HEK293 (cell line): ENCODE results near the gene CDCA3.

Source experiments
- CTCF ChIA-PET: fragments of 350-600 bp; formaldehyde crosslinking; extraction: SDS; loops from one replicate; lab custom pipeline; 2021; ENCODE audit warnings: antibody characterized with exemption; lab: Yijun Ruan, JAX
- POLR2A ChIA-PET: fragments of 300-600 bp; formaldehyde crosslinking; extraction: SDS; loops from one replicate; lab custom pipeline; 2020; ENCODE audit warnings: antibody characterized with exemption, inconsistent platforms; lab: Yijun Ruan, JAX
- H3K27ac ChIP-seq: fragments of 200-500 bp; sonication (Bioruptor generic); 2 replicates; pipeline ENCODE4 v1.5.1; 2014; ENCODE audit warnings: low read depth, low read length, control low read depth, inconsistent platforms; ENCODE audit errors: extremely low read depth
- H3K36me3 ChIP-seq, 2 experiments: fragments of 200-500 bp in 1 of 2; sonication (Bioruptor generic) in 1 of 2; 1 replicate in 1 of 2; 2 replicates in 1 of 2; pipeline ENCODE4 v1.5.1; 2014 to 2017; ENCODE audit warnings: inconsistent platforms in 2 of 2, low read length in 2 of 2; ENCODE audit not compliant: control insufficient read depth in 2 of 2, insufficient read depth in 1 of 2
- H3K4me1 ChIP-seq: fragments of 200-500 bp; sonication (Bioruptor generic); 2 replicates; pipeline ENCODE4 v1.5.1; 2014; ENCODE audit warnings: mild to moderate bottlenecking, low read length, inconsistent platforms; ENCODE audit not compliant: control insufficient read depth, insufficient read depth
- H3K4me3 ChIP-seq: 2 replicates; pipeline ENCODE4 v1.5.1; 2011; ENCODE audit warnings: low read depth, mild to moderate bottlenecking, control low read depth, low read length, moderate library complexity
- H3K9me3 ChIP-seq: fragments of 200-500 bp; sonication (Bioruptor generic); 2 replicates; pipeline ENCODE4 v1.5.1; 2014; ENCODE audit warnings: low read depth, low read length, inconsistent platforms; ENCODE audit not compliant: control insufficient read depth, insufficient read depth
- GLIS2 ChIP-seq: fragments of 450-650 bp; formaldehyde crosslinking; IDR thresholded peaks from 2 replicates; pipeline ENCODE4 v1.5.1; 2016; ENCODE audit warnings: missing biosample characterization, missing genetic modification characterization
- SP2 ChIP-seq: fragments of 450-650 bp; formaldehyde crosslinking; IDR thresholded peaks from 2 replicates; pipeline ENCODE4 v1.5.1; 2016; ENCODE audit warnings: missing biosample characterization, missing genetic modification characterization
- SP3 ChIP-seq: fragments of 450-650 bp; formaldehyde crosslinking; IDR thresholded peaks from 2 replicates; pipeline ENCODE4 v1.5.1; 2016; ENCODE audit warnings: missing biosample characterization, missing genetic modification characterization
- ZNF148 ChIP-seq: fragments of 450-650 bp; formaldehyde crosslinking; IDR thresholded peaks from 2 replicates; pipeline ENCODE4 v1.5.0; 2017; ENCODE audit warnings: missing biosample characterization, missing genetic modification characterization, borderline replicate concordance
- ZNF311 ChIP-seq: fragments of 450-650 bp; formaldehyde crosslinking; IDR thresholded peaks from 2 replicates; pipeline ENCODE4 v1.5.1; 2017; ENCODE audit warnings: missing biosample characterization, missing genetic modification characterization, borderline replicate concordance
- ZNF426 ChIP-seq: fragments of 450-650 bp; formaldehyde crosslinking; IDR thresholded peaks from 2 replicates; pipeline ENCODE4 v1.5.1; 2017; ENCODE audit warnings: missing biosample characterization, missing genetic modification characterization, mild to moderate bottlenecking, inconsistent platforms, moderate library complexity
- ZNF501 ChIP-seq: fragments of 450-650 bp; formaldehyde crosslinking; IDR thresholded peaks from 2 replicates; pipeline ENCODE4 v1.5.1; 2016; ENCODE audit warnings: missing biosample characterization, missing genetic modification characterization
- ZNF514 ChIP-seq: fragments of 450-650 bp; formaldehyde crosslinking; IDR thresholded peaks from 2 replicates; pipeline ENCODE4 v1.5.1; 2016; ENCODE audit warnings: missing biosample characterization, missing genetic modification characterization
- ZNF548 ChIP-seq: fragments of 450-650 bp; formaldehyde crosslinking; IDR thresholded peaks from 2 replicates; pipeline ENCODE4 v1.5.1; 2016; ENCODE audit warnings: missing biosample characterization, missing genetic modification characterization
- ZNF654 ChIP-seq: fragments of 450-650 bp; formaldehyde crosslinking; IDR thresholded peaks from 2 replicates; pipeline ENCODE4 v1.5.1; 2016; ENCODE audit warnings: low read depth, missing biosample characterization, missing genetic modification characterization
- ZNF664 ChIP-seq: fragments of 450-650 bp; formaldehyde crosslinking; IDR thresholded peaks from 2 replicates; pipeline ENCODE4 v1.5.1; 2016; ENCODE audit warnings: missing biosample characterization, missing genetic modification characterization
- ZNF785 ChIP-seq: fragments of 450-650 bp; formaldehyde crosslinking; IDR thresholded peaks from 2 replicates; pipeline ENCODE4 v1.5.1; 2016; ENCODE audit warnings: missing biosample characterization, missing genetic modification characterization
- TF ChIP-seq, protein P1 (sequence below): fragments of 450-650 bp; formaldehyde crosslinking; IDR thresholded peaks from 2 replicates; pipeline ENCODE4 v1.5.1; 2016; ENCODE audit warnings: missing biosample characterization, missing genetic modification characterization, borderline replicate concordance
- TF ChIP-seq, protein P2 (sequence below): fragments of 450-650 bp; formaldehyde crosslinking; IDR thresholded peaks from 2 replicates; pipeline ENCODE4; 2016; ENCODE audit warnings: missing biosample characterization, missing genetic modification characterization
- TF ChIP-seq, protein P3 (sequence below): fragments of 450-650 bp; formaldehyde crosslinking; IDR thresholded peaks from 2 replicates; pipeline ENCODE4 v1.5.1; 2016; ENCODE audit warnings: missing biosample characterization, missing genetic modification characterization, borderline replicate concordance

CDCA3 gene

DNA sequence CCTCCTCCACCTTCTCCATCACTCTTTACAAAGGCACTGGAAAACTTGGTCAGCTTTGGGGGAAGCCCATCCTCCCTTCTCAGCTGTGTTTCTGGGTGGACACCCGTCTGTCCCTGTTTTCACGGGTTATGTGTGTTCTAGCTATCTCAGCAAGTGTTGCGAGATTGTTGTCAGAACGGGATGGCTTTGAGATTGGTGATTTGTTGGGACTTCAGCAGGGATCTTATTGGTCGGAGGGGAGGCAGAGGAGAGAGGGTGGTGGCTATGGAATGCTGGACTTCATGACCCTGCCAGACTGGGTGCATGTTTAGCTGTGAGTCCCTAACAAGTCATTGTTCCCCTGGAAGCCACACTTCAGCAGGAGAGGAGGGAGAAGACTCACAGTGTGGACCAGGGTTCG lies 3.0 kb upstream of the CDCA3 start (continued):
- no peak for TF ChIP-seq ZNF148 (tag by site-specific recombination)
- TF ChIP-seq, protein P1, sequence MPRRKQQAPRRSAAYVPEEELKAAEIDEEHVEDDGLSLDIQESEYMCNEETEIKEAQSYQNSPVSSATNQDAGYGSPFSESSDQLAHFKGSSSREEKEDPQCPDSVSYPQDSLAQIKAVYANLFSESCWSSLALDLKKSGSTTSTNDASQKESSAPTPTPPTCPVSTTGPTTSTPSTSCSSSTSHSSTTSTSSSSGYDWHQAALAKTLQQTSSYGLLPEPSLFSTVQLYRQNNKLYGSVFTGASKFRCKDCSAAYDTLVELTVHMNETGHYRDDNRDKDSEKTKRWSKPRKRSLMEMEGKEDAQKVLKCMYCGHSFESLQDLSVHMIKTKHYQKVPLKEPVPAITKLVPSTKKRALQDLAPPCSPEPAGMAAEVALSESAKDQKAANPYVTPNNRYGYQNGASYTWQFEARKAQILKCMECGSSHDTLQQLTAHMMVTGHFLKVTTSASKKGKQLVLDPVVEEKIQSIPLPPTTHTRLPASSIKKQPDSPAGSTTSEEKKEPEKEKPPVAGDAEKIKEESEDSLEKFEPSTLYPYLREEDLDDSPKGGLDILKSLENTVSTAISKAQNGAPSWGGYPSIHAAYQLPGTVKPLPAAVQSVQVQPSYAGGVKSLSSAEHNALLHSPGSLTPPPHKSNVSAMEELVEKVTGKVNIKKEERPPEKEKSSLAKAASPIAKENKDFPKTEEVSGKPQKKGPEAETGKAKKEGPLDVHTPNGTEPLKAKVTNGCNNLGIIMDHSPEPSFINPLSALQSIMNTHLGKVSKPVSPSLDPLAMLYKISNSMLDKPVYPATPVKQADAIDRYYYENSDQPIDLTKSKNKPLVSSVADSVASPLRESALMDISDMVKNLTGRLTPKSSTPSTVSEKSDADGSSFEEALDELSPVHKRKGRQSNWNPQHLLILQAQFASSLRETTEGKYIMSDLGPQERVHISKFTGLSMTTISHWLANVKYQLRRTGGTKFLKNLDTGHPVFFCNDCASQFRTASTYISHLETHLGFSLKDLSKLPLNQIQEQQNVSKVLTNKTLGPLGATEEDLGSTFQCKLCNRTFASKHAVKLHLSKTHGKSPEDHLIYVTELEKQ (tag by site-specific recombination), result no peak
- no peak for TF ChIP-seq ZNF311
- no peak for TF ChIP-seq ZNF514 (tag by site-specific recombination)
- no peak for TF ChIP-seq SP3
- no peak for TF ChIP-seq ZNF785 (tag by site-specific recombination)
- no peak for TF ChIP-seq ZNF501
- TF ChIP-seq ZNF426, result no peak

DNA sequence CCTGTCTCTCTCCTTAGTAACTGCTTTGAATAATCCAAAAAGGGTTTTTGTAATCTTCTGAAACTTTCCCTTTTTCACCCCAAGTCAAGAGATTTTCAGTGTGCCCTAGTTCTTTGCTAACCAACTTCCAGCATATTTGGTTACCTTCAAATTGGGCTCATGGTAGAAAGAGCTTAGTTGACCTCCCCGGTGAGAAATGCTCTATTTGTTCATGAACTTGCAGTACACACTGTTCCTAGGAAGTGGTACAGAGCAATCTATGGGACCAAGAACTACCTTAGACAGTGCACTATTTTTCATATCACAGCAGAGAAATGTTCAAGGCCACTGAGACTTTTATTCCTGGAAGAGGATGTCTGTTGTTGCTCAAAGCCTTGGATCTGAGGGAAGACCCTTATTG lies 2.5 kb upstream of the CDCA3 start:
- Histone ChIP-seq H3K27ac (no peak overlapping the region), H3K36me3 (peaks cover 23 to 66% of the 10 kb centered on the region in 2 experiments), H3K4me3 (no peak overlapping the region), H3K4me1 (peaks cover 11% of the 10 kb centered on the region), H3K9me3 (no peaks in the 10 kb centered on the region)
- TF ChIP-seq, protein P2, sequence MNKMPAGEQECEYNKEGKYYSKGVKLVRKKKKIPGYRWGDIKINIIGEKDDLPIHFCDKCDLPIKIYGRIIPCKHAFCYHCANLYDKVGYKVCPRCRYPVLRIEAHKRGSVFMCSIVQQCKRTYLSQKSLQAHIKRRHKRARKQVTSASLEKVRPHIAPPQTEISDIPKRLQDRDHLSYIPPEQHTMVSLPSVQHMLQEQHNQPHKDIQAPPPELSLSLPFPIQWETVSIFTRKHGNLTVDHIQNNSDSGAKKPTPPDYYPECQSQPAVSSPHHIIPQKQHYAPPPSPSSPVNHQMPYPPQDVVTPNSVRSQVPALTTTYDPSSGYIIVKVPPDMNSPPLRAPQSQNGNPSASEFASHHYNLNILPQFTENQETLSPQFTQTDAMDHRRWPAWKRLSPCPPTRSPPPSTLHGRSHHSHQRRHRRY (tag by site-specific recombination), result no peak
- TF ChIP-seq ZNF548 (tag by site-specific recombination), result no peak
- ChIA-PET CTCF (interaction anchor here (0.6 to 8.4 kb wide), 7 partner anchors 11 to 382 kb away, joined by 3 to 71 read pairs (median 5); partner anchors contain the start of gene SPSB2), POLR2A (interaction anchor here (2.9 to 7.1 kb wide), 4 partner anchors 12 to 24 kb away, joined by 55 to 183 read pairs (median 75); partner anchors contain the start of genes GNB3, P3H3, SPSB2 and TPI1)

- Histone ChIP-seq H3K36me3 (peaks cover 22 to 66% of the 10 kb centered on the region in 2 experiments), H3K4me1 (peaks cover 11% of the 10 kb centered on the region), H3K9me3 (no peaks in the 10 kb centered on the region), H3K27ac (peak overlapping the region; percentile 40; the same call in 1 of the 2 replicates), H3K4me3 (peak overlapping the region; percentile 67)
- CTCF ChIA-PET, result interaction anchor here (0.6 to 8.4 kb wide), 10 partner anchors 12 to 255 kb away, joined by 3 to 71 read pairs (median 4); partner anchors contain the start of genes GNB3, PTMS and SPSB2
- POLR2A ChIA-PET, result interaction anchor here (0.6 to 7.1 kb wide), 28 partner anchors 8 to 482 kb away, joined by 3 to 183 read pairs (median 8); partner anchors contain the start of genes C12orf57, COPS7A, GAPDH and GNB3
- TF ChIP-seq ZNF664 (tag by site-specific recombination), result no peak
- TF ChIP-seq, protein P1 (tag by site-specific recombination), result no peak
- TF ChIP-seq ZNF654 (tag by site-specific recombination), result no peak
- TF ChIP-seq GLIS2 (tag by site-specific recombination), result 0 out of 2 replicates have a peak, but pooled peaks have one; percentile 15
- TF ChIP-seq, protein P3, sequence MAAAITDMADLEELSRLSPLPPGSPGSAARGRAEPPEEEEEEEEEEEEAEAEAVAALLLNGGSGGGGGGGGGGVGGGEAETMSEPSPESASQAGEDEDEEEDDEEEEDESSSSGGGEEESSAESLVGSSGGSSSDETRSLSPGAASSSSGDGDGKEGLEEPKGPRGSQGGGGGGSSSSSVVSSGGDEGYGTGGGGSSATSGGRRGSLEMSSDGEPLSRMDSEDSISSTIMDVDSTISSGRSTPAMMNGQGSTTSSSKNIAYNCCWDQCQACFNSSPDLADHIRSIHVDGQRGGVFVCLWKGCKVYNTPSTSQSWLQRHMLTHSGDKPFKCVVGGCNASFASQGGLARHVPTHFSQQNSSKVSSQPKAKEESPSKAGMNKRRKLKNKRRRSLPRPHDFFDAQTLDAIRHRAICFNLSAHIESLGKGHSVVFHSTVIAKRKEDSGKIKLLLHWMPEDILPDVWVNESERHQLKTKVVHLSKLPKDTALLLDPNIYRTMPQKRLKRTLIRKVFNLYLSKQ (tag by site-specific recombination), result no peak
- peak; percentile 86 for TF ChIP-seq SP2 (tag by site-specific recombination)
Observed at GRCh38 chr12:6852651-6853354, 1.7 kb upstream of the CDCA3 start.
